Stimulated activated CD4-positive, alpha-beta T cell treated with anti-CD3 and anti-CD28 coated beads, Interleukin-4, amount 100 ng/mL, for 4 hours (primary cell): Measurements from ENCODE around the gene DPEP1.
"Not testable (repeated sequence)": the region's sequence is repeated elsewhere in the genome, so short reads cannot be mapped to it uniquely, and the experiment has no call there.

Source experiments
- DNase-seq, 2 experiments: peaks; one replicate each; pipeline ENCODE4 v3.0.0-alpha.2; 2020

DPEP1 gene

DNA sequence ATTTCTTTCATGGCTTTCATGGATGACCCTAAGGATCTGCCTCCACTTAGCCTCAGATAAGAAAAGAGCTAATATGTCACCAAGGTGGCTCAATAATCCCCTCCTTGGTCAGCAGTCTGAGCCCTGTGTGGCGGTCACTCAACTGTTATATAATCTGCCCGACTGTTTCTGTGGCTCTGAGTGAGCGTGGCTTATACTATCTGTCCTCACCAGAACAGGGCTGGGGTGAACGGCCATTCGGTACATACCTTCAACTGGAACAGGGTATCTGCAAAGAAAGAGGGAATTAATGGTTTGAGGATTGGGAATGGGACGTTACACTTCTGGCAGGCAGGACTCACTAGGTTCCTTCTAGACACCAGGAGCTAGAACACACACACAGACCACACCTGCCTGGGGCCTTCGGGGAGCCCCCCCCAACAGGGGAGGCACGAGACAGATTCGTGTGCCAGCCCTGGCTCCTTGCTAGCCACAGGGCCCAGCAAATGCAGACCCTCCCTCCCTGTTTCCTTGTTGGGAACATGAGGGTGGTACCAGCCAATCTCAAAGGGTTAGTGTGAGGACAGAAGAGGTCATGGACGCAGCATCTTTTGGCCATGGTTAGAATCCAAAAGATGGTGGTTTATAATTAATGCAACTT, 40.3 kb downstream of the DPEP1 start:
- no peak for DNase-seq

- no peak for DNase-seq
These were observed 41.7 kb downstream of the DPEP1 start for GRCh38 chr16:89655062-89655643.

DNA sequence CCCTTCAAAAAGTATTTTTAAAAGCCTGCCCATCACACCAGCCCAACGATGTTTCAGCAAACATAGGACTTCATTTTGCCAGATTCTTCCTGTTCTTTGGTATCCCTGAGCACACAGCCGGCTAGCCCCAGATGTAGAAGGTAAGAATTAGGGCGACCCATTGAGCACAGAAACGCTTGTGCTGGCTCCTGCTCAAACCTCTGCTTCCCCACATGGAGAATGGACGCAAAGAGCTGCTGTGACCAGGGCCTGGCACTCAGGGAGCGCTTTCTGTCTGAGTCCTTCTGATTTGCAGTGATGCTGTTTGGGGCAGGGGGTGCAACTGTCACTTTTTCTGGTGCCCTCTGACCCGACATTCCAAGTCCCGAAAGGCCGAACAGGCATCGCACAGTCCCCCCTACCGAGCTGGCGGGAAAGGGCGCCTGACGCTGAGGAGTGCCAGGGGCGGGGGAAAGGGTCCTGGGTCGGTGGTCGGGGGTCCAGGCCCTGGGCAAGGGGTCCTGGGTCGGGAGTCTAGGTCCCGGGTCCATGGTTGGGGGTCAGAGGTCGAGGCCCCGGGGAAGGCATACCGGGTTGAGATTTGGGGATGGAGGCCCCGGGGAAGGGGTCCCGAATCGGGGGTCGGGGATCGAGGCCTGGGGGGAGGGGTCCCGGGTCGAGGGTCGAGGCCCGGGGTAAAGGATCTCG, 43.1 kb downstream of the DPEP1 start:
- DNase-seq: no peak

GRCh38 chr16:89657442-89658220, 44.2 kb downstream of the DPEP1 start, which contains the start of the genes CHMP1A and SPATA33:
CHMP1A (minus strand) TSS chr16:89657708; CDS start chr16:89657588, 120 bp downstream.
SPATA33 (plus strand) TSS chr16:89657836; CDS start chr16:89657912, 76 bp downstream.
- DNase-seq: peak; percentile 88 to 93

DNA sequence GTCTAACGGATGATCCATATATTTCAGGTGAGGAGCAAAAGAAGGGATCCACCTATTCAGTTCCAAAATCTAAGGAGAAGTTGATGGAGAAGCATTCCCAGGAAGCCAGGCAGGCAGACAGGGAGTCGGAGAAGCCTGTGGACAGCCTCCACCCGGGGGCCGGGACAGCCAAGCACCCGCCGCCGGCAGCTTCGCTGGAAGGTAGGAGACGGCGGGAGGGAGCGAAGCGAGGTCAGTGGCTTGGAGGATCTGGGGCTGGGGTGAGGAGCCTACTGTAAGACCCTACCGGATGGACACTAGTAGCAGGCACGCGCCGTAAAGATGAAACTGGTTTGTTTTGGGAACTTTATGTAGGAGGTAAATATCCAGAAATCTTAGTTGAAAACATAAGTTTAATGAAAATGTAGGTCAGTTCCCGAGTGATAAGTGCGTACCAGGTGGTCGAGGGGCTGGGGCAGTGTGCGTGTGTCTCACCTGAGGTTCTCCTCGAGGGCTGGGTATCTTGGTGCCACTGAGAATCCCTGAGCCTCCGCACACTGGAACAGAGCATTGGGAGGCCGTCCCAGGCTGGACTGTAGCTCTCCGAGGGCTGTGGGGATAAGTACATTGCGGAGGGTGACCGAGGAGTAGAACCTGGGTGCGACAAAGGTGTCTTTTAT, 44.9 kb downstream of the DPEP1 start:
- no peak for DNase-seq

- DNase-seq: no peak
These were observed 46.7 kb downstream of the DPEP1 start for GRCh38 chr16:89660146-89660545.

- DNase-seq: no peak
These were observed 47.8 kb downstream of the DPEP1 start for GRCh38 chr16:89661215-89661614.

GRCh38 chr16:89664238-89664637, 50.8 kb downstream of the DPEP1 start:
- DNase-seq: not testable (repeated sequence)

DNA sequence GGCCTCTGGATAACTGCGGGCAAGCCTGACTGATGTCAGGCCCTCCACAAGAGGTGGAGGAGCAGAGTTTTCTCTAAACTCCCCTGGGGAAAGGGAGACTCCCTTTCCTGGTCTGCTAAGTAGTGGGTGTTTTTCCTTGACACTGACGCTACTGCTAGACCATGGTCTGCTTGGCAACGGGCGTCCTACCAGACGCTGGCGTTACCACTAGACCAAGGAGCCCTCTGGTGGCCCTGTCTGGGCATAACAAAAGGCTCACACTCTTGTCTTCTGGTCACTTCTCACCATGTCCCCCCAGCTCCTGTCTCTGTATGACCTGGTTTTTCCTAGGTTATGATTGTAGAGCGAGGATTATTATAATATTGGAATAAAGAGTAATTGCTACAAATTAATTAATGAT, 53.6 kb downstream of the DPEP1 start:
- DNase-seq: not testable (repeated sequence)

DNA sequence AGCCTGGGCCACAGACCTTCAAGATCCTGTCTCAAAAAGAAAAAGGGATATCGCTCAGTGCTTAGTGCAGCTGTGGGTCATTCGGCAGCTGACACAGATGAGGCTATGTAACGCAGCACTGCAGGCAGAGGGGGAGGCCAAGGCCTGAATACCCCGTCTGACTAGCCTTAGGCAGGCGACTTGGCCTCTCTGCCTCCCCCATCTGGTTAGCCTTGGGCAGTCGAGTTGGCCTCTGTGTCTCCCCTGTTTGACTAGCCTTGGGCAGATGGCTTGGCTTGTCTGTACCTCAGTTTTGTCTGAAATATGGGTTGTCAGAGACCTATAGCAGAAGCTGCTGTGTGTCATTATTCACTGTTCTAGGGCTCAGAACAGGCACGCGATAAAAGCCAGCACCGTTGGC, 54.2 kb downstream of the DPEP1 start:
- DNase-seq: no peak

DNA sequence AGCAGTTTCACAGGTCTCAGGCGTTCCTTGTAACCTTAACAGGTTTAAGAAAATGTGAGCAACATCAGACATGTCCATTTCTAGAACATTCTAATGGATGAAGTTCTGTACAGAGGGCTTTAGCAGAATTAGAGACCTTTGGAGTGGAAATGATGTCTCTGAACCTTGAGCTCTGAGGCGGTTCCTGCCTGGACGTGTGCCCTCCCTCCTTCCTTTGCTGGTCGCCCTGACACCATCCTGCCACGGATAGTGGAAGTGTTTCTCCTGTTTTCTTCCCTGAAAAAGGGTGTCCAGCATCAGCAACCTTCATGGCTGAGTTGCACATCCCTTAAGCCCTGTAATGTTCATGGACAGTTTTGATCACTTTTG, 55.3 kb downstream of the DPEP1 start:
- DNase-seq: no peak

DNA sequence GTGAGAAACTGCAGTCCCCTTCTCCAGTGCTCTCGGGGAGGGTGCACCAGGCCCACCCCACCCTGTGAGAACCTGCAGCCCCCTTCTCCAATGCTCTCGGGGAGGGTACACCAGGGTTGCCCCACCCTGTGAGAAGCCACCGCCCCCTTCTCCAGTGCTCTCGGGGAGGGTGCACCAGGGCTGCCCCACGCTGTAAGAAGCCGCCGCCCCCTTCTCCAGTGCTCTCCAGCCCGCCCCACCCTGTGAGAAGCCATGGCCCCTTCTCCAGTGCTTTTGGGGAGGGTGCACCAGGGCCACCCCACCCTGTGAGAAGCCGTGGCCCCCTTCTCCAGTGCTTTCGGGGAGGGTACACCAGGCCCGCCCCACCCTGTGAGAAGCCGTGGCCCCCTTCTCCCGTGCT, 56.3 kb downstream of the DPEP1 start:
- DNase-seq: no peak

- DNase-seq: no peak
These were observed 57.3 kb downstream of the DPEP1 start for GRCh38 chr16:89670496-89671431.

- DNase-seq: not testable (repeated sequence)
These were observed 58.1 kb downstream of the DPEP1 start for GRCh38 chr16:89671565-89671964.

DNA sequence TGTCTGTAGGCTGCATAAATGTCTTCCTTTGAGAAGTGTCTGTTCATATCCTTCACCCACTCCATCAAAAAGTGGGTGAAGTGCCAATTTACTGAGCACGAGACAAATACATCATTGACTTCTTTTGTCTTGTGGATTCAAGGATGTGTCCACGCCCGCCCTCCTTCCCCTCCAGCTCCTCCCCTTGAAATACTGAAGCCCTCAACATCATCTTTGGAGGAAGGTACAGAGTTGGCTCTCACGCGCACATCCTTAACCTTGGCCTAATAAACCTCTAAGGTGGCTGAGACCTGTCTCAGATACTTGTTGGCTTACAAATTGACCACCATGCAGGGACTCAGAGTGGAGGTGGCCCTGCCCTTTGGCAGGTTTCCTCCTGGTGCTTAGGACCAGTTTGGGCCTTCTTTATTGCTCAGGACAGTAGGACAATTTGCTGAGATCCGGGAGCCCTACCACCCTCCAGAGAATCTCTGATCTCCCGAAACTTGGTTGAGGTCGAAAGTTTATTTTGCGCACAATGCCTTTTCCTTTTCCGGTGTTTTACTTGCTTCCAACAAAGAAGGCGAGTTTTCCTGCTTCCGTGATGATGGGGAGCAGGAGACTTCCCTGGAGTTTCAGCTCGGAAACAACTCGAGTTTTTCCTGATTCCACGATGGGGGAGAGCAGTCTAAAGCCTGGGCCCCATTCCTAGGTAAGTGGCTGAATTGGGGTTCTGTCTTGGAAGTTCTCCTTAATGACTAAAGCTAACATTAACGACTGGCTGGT, 58.9 kb downstream of the DPEP1 start:
- DNase-seq: no peak

DNA sequence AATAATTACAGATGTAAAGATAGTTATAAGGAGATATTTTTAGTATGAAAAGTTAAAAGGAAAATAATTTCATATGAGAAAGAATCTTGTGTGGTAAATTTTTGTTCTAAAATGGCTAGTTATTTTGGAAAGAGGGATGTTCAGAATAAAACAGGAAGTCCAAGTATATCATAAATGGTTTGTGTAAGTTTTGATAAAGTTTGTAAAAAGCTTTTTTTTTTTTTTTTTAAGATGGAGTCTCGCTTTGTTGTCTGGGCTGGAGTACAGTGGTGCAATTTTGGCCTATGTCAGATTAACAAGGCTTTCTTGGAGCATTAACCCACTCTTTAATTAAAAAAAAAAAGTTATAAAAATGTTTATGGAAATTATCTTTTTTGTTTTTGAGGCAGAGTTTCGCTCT, 64.8 kb downstream of the DPEP1 start:
- DNase-seq: no peak

GRCh38 chr16:89685916-89686315, 72.5 kb downstream of the DPEP1 start:
- no peak for DNase-seq

DNA sequence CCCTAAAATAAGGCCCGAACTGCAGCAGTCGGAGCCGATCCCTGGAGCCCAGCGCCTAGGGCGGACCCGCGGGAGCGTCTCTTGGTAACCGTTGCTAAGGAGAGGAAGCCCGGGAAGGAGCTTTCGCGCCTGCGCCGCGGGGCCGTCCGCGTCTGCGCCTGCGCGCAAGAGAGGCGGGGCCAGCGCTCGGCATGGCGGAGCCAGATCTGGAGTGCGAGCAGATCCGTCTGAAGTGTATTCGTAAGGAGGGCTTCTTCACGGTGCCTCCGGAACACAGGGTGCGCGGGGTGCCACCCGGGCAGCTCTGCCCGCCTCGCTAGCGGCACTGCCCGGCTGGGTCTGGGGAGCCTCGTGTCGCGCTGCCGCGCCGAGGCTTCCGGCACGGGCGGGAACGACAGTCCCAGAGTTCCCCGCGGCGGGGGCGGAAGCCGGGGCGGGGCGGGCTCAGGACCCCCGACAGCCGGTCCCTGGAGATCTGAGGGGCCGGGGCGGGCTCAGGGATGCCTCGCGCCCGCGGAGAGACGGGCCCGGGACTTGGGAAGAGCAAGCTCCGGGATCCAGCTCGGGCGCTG, 73.2 kb downstream of the DPEP1 start, which contains the start of gene CDK10:
TSS of gene CDK10 (plus strand) at position 170 of the 572 bp plus-strand sequence. CDS start at position 192, 22 bp downstream.
- peak; percentile 86 to 90 for DNase-seq

GRCh38 chr16:89687092-89687940, 73.9 kb downstream of the DPEP1 start:
- no peak for DNase-seq
